ENCODE measurements around the gene MAPK7.
A peak's percentile ranks its signal among the peaks of the same experiment; 100 is the strongest.

Gene MAPK7

DNA sequence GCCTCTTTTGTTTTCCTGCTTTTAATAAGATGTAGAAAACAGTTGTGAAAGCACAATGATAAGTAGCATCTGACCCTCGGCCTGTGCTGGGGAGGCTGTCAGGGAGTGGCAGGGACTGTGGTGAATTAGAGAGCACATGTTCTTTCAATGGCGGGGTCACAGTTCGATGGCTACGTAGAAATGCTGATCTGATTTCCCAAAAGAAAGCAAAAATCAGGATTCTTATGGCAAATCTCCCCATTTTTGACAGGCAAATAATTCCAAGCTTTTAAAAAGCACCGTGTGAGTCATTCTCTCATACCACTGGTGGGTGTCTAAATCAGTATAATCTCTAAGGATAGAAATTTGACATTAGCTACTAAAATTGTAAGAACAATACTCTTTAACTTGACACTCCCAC, 4.2 kb upstream of the MAPK7 start:
- H3K4me3 ChIP-seq (ENCODE audit: low read depth, low read length), result no peak overlapping the region
- peaks cover 17% of the 10 kb centered on the region for H3K4me1 ChIP-seq (ENCODE audit: control insufficient read depth, insufficient read depth, low read length)
- no peaks in the 10 kb centered on the region for H3K36me3 ChIP-seq (ENCODE audit: control insufficient read depth, insufficient read depth, low read length)
- H3K27me3 ChIP-seq (ENCODE audit: control insufficient read depth, insufficient read depth, low read length), result no peaks in the 10 kb centered on the region
- no peak overlapping the region for H3K9ac ChIP-seq (ENCODE audit: low read length)
- no peaks in the 10 kb centered on the region for H3K9me3 ChIP-seq (ENCODE audit: control insufficient read depth, insufficient read depth, low read depth, low read length)
- no peak overlapping the region for H3K27ac ChIP-seq (ENCODE audit: low read depth, low read length)

DNA sequence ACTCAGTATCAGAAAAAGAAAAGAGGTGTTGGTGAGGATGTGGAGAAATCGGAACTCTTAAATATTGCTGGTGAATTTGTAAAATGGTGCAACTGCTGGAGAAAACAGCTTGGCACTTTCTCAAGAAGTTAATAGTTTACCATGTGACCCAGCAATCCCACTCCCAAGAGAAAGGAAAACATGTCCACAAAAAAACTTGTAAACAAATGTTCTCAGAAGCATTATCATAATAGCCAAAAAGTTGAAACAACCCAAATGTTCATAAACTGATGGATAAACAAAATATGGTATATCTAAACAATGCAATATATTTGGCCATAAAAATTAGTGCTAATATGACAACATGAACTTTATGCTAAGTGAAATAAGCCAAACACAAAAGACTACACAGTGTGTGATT, 2.6 kb upstream of the MAPK7 start:
- peaks cover 19% of the 10 kb centered on the region for H3K4me1 ChIP-seq (ENCODE audit: control insufficient read depth, insufficient read depth, low read length)
- H3K4me3 ChIP-seq (ENCODE audit: low read depth, low read length), result no peak overlapping the region
- no peaks in the 10 kb centered on the region for H3K27me3 ChIP-seq (ENCODE audit: control insufficient read depth, insufficient read depth, low read length)
- H3K36me3 ChIP-seq (ENCODE audit: control insufficient read depth, insufficient read depth, low read length), result peaks cover 15% of the 10 kb centered on the region
- H3K9ac ChIP-seq (ENCODE audit: low read length), result no peak overlapping the region
- no peak overlapping the region for H3K27ac ChIP-seq (ENCODE audit: low read depth, low read length)
- H3K9me3 ChIP-seq (ENCODE audit: control insufficient read depth, insufficient read depth, low read depth, low read length), result no peaks in the 10 kb centered on the region

DNA sequence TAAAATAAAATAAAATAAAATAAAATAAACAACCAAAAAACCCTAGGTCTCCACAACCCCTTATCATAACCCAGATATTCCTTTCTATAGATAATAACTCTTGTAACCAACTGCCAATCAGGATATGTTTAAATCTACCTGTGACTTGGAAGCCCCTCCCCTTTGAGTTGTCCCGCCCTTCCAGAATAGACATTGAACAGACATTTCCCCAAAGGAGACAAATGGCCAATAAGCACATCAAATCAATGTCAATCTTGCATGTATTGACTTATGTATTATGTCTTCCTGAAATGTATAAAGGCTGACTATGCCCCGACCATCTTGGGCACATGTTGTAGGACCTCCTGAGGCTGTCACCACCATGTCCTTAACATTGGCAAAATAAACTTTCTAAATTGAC, 1.5 kb upstream of the MAPK7 start:
- Histone ChIP-seq H3K9ac (ENCODE audit: low read length) (peak overlapping the region; percentile 87), H3K27ac (ENCODE audit: low read depth, low read length) (peak overlapping the region; percentile 35; the same call in 1 of the 2 replicates)

DNA sequence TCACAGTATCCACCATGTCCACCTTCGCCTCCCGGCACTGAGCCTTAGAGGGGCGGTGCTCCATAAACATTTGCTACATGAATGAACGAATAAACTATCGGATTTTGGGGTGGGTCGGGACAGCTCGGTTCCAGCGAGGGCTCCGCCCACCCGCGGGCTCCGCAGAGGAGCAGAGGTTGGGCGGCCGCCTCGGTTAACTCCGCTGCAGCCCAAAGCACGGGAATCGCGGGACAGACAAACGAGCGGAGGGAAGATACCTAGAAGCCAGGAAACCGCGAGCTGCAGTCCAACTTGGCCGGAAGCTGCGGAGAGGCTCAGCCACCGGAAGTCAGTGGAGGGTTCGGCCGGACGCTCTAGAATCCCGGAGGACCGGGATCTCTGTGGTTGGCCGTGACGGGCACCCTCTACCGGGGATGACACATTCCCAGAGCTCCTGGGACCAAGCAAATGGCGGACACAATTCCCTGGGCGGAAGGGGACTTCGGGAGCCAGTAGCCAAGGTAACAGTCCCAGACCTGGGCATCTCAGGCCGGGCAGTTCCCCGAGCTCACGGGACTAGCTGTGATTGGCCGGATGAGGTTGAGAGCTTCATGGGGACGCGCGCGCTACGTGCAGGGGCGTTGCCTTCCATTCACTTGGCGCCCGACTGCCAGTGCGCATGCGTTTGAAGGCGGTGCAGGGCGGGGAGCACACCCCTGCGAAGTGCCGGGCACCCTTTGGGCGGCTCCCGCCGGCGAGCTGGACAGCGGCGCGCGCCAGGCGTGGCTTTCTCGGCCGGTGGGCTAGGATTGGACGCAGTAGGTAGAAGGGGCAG, 489 bp upstream of the MAPK7 start:
- Histone ChIP-seq H3K9ac (ENCODE audit: low read length) (peak overlapping the region; percentile 87), H3K9me3 (ENCODE audit: control insufficient read depth, insufficient read depth, low read depth, low read length) (no peaks in the 10 kb centered on the region), H3K4me3 (ENCODE audit: low read depth, low read length) (peak overlapping the region; percentile 70), H3K36me3 (ENCODE audit: control insufficient read depth, insufficient read depth, low read length) (peaks cover 32% of the 10 kb centered on the region), H3K4me1 (ENCODE audit: control insufficient read depth, insufficient read depth, low read length) (peaks cover 12% of the 10 kb centered on the region), H3K27ac (ENCODE audit: low read depth, low read length) (peak overlapping the region; percentile 35), H3K27me3 (ENCODE audit: control insufficient read depth, insufficient read depth, low read length) (no peaks in the 10 kb centered on the region)

More for the DNA sequence above, 1.5 kb upstream of the MAPK7 start:
- peak overlapping the region; percentile 70 for H3K4me3 ChIP-seq (ENCODE audit: low read depth, low read length)
- peaks cover 25% of the 10 kb centered on the region for H3K36me3 ChIP-seq (ENCODE audit: control insufficient read depth, insufficient read depth, low read length)
- no peaks in the 10 kb centered on the region for H3K9me3 ChIP-seq (ENCODE audit: control insufficient read depth, insufficient read depth, low read depth, low read length)
- H3K4me1 ChIP-seq (ENCODE audit: control insufficient read depth, insufficient read depth, low read length), result peaks cover 15% of the 10 kb centered on the region
- H3K27me3 ChIP-seq (ENCODE audit: control insufficient read depth, insufficient read depth, low read length), result no peaks in the 10 kb centered on the region

DNA sequence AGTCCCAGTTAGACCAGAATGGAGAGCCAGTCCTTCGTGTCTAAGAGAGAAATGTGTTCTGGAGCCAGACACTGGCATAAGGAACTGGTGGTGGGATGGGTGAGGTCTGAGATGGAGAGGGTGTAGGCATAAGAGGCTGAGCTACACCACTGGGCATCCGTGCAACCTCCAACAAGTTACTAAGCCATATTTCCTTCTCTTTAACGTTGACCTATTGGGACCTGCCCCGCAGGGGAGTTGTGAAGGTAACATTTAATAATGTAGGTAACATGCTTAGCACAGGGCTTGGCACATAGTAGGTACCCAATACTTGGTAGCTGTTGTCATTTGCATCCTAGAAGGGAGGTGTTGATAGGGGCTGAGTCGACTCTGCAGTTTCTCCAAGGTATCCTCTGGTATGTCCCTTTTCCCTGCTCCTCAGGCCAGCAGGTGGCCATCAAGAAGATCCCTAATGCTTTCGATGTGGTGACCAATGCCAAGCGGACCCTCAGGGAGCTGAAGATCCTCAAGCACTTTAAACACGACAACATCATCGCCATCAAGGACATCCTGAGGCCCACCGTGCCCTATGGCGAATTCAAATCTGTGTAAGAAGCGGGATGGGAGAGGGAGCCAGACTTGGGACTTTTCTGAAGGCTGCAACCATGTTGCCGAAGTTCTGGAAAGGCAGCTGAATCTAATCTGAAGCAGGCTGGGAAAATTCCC, 1.2 kb downstream of the MAPK7 start:
- H3K4me3 ChIP-seq (ENCODE audit: low read depth, low read length), result peak overlapping the region; percentile 70
- H3K27ac ChIP-seq (ENCODE audit: low read depth, low read length), result no peak overlapping the region
- peak overlapping the region; percentile 92 for H3K9ac ChIP-seq (ENCODE audit: low read length)
- no peaks in the 10 kb centered on the region for H3K27me3 ChIP-seq (ENCODE audit: control insufficient read depth, insufficient read depth, low read length)
- H3K36me3 ChIP-seq (ENCODE audit: control insufficient read depth, insufficient read depth, low read length), result peaks cover 49% of the 10 kb centered on the region
- no peaks in the 10 kb centered on the region for H3K9me3 ChIP-seq (ENCODE audit: control insufficient read depth, insufficient read depth, low read depth, low read length)
- H3K4me1 ChIP-seq (ENCODE audit: control insufficient read depth, insufficient read depth, low read length), result peaks cover 13% of the 10 kb centered on the region; the same call in 1 of the 2 replicates

DNA sequence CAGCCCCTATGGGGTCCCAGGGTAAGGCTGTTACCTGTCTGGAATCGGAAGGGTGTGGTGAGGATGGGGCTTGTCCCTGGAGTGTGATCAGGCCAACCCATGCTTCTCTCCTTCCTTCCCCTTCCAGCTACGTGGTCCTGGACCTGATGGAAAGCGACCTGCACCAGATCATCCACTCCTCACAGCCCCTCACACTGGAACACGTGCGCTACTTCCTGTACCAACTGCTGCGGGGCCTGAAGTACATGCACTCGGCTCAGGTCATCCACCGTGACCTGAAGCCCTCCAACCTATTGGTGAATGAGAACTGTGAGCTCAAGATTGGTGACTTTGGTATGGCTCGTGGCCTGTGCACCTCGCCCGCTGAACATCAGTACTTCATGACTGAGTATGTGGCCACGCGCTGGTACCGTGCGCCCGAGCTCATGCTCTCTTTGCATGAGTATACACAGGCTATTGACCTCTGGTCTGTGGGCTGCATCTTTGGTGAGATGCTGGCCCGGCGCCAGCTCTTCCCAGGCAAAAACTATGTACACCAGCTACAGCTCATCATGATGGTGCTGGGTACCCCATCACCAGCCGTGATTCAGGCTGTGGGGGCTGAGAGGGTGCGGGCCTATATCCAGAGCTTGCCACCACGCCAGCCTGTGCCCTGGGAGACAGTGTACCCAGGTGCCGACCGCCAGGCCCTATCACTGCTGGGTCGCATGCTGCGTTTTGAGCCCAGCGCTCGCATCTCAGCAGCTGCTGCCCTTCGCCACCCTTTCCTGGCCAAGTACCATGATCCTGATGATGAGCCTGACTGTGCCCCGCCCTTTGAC, 2.4 kb downstream of the MAPK7 start:
- H3K27me3 ChIP-seq (ENCODE audit: control insufficient read depth, insufficient read depth, low read length), result no peaks in the 10 kb centered on the region
- H3K36me3 ChIP-seq (ENCODE audit: control insufficient read depth, insufficient read depth, low read length), result peaks cover 61% of the 10 kb centered on the region
- H3K9ac ChIP-seq (ENCODE audit: low read length), result no peak overlapping the region
- H3K4me1 ChIP-seq (ENCODE audit: control insufficient read depth, insufficient read depth, low read length), result peaks cover 18% of the 10 kb centered on the region; the same call in 1 of the 2 replicates
- no peaks in the 10 kb centered on the region for H3K9me3 ChIP-seq (ENCODE audit: control insufficient read depth, insufficient read depth, low read depth, low read length)
- no peak overlapping the region for H3K27ac ChIP-seq (ENCODE audit: low read depth, low read length)
- no peak overlapping the region for H3K4me3 ChIP-seq (ENCODE audit: low read depth, low read length)

DNA sequence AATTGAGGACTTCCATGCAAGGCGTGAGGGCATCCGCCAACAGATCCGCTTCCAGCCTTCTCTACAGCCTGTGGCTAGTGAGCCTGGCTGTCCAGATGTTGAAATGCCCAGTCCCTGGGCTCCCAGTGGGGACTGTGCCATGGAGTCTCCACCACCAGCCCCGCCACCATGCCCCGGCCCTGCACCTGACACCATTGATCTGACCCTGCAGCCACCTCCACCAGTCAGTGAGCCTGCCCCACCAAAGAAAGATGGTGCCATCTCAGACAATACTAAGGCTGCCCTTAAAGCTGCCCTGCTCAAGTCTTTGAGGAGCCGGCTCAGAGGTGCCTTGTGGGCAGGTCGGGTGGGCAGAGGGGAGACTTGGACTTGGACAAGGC, 3.1 kb downstream of the MAPK7 start:
- no peaks in the 10 kb centered on the region for H3K27me3 ChIP-seq (ENCODE audit: control insufficient read depth, insufficient read depth, low read length)
- peaks cover 23% of the 10 kb centered on the region for H3K4me1 ChIP-seq (ENCODE audit: control insufficient read depth, insufficient read depth, low read length)
- H3K27ac ChIP-seq (ENCODE audit: low read depth, low read length), result no peak overlapping the region
- no peaks in the 10 kb centered on the region for H3K9me3 ChIP-seq (ENCODE audit: control insufficient read depth, insufficient read depth, low read depth, low read length)
- no peak overlapping the region for H3K4me3 ChIP-seq (ENCODE audit: low read depth, low read length)
- no peak overlapping the region for H3K9ac ChIP-seq (ENCODE audit: low read length)
- peaks cover 64% of the 10 kb centered on the region for H3K36me3 ChIP-seq (ENCODE audit: control insufficient read depth, insufficient read depth, low read length)

DNA sequence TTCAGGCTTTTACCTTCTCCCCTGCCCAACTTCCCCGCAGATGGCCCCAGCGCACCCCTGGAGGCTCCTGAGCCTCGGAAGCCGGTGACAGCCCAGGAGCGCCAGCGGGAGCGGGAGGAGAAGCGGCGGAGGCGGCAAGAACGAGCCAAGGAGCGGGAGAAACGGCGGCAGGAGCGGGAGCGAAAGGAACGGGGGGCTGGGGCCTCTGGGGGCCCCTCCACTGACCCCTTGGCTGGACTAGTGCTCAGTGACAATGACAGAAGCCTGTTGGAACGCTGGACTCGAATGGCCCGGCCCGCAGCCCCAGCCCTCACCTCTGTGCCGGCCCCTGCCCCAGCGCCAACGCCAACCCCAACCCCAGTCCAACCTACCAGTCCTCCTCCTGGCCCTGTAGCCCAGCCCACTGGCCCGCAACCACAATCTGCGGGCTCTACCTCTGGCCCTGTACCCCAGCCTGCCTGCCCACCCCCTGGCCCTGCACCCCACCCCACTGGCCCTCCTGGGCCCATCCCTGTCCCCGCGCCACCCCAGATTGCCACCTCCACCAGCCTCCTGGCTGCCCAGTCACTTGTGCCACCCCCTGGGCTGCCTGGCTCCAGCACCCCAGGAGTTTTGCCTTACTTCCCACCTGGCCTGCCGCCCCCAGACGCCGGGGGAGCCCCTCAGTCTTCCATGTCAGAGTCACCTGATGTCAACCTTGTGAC, 3.6 kb downstream of the MAPK7 start:
- Histone ChIP-seq H3K4me1 (ENCODE audit: control insufficient read depth, insufficient read depth, low read length) (peaks cover 28% of the 10 kb centered on the region), H3K36me3 (ENCODE audit: control insufficient read depth, insufficient read depth, low read length) (peaks cover 64% of the 10 kb centered on the region), H3K27me3 (ENCODE audit: control insufficient read depth, insufficient read depth, low read length) (no peaks in the 10 kb centered on the region), H3K27ac (ENCODE audit: low read depth, low read length) (no peak overlapping the region), H3K9me3 (ENCODE audit: control insufficient read depth, insufficient read depth, low read depth, low read length) (no peaks in the 10 kb centered on the region), H3K9ac (ENCODE audit: low read length) (no peak overlapping the region), H3K4me3 (ENCODE audit: low read depth, low read length) (no peak overlapping the region)

DNA sequence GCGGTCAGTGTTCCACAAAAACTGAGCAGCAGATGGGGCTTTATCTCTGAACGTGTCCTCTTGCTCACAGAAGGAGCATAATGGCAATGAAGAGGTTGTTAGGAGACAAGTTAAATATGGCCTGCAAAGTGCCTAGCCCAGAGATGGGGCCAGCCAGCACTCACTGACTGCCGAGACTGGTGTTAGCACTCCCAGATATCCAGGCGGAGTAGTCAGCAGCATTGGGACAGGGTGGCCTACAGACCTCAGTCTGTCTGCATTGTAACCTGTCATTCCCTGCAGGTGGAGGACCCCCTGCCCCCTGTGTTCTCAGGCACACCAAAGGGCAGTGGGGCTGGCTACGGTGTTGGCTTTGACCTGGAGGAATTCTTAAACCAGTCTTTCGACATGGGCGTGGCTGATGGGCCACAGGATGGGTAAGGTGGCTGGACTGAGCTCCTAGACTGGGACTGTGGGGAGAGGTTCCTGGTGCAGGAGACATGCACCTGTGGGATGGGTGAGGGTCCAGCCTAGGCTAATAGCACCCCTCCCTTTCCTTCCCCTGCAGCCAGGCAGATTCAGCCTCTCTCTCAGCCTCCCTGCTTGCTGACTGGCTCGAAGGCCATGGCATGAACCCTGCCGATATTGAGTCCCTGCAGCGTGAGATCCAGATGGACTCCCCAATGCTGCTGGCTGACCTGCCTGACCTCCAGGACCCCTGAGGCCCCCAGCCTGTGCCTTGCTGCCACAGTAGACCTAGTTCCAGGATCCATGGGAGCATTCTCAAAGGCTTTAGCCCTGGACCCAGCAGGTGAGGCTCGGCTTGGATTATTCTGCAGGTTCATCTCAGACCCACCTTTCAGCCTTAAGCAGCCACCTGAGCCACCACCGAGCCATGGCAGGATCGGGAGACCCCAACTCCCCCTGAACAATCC, 4.5 kb downstream of the MAPK7 start:
- Histone ChIP-seq H3K36me3 (ENCODE audit: control insufficient read depth, insufficient read depth, low read length) (peaks cover 64% of the 10 kb centered on the region), H3K9ac (ENCODE audit: low read length) (no peak overlapping the region), H3K27me3 (ENCODE audit: control insufficient read depth, insufficient read depth, low read length) (no peaks in the 10 kb centered on the region), H3K27ac (ENCODE audit: low read depth, low read length) (no peak overlapping the region), H3K4me3 (ENCODE audit: low read depth, low read length) (no peak overlapping the region), H3K4me1 (ENCODE audit: control insufficient read depth, insufficient read depth, low read length) (peaks cover 33% of the 10 kb centered on the region), H3K9me3 (ENCODE audit: control insufficient read depth, insufficient read depth, low read depth, low read length) (no peaks in the 10 kb centered on the region)
